ENCODE measurements around the gene KLF17. TPM values are rescaled to one million over a fixed set of nuclear protein-coding genes. Genes with fewer than 3 reads are reported as not detected.
"Not testable (repeated sequence)": the region's sequence is repeated elsewhere in the genome, so short reads cannot be mapped to it uniquely, and the experiment has no call there.

The KLF17 gene
- total and polyA plus RNA-seq, 5 donors from 2014 or later, result not detected

DNA sequence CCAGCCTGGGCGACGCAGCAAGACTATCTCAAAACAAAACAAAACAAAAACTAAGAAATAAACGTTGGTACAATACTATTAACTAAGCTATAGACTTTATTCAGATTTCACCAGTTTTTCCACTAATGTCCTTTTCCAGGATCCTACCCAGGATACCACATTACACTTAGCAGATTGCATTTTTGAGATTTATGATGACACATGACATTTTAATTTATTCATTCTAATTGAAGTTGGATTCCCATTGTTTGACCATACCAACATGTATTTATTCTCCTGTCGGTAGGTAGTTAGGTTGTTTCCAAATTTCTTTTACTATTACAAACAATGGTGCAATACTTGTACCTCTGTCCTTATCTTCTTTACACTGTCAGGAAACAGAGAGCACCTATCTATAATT, 6.8 kb upstream of the KLF17 start:
- DNase-seq (no peak), ATAC-seq (ENCODE audit: low read depth in 2 of 2) (no peak)
- no peak overlapping the region for H3K27ac Mint-ChIP-seq
- Histone ChIP-seq H3K27me3 (ENCODE audit: control insufficient read depth, insufficient read depth, low read length) (no peaks in the 10 kb centered on the region), H3K4me3 (ENCODE audit: low read depth, low read length) (no peak overlapping the region), H3K4me1 (ENCODE audit: control insufficient read depth, insufficient read depth, low read length, poor library complexity, severe bottlenecking) (no peaks in the 10 kb centered on the region), H3K9me3 (ENCODE audit: control insufficient read depth in 2 of 2, low read length in 2 of 2) (no peaks in the 10 kb centered on the region), H3K36me3 (ENCODE audit: control insufficient read depth, insufficient read depth, low read length) (no peaks in the 10 kb centered on the region), H3K27ac (ENCODE audit: insufficient read depth, low read length, poor library complexity, severe bottlenecking) (no peak overlapping the region)
- H3K4me1 Mint-ChIP-seq, result no peaks in the 10 kb centered on the region
- no peaks in the 10 kb centered on the region for H3K36me3 Mint-ChIP-seq
- no peak overlapping the region for H3K4me3 Mint-ChIP-seq
- peaks cover 38% of the 10 kb centered on the region for H3K27me3 Mint-ChIP-seq
- H3K9me3 Mint-ChIP-seq, result no peaks in the 10 kb centered on the region

DNA sequence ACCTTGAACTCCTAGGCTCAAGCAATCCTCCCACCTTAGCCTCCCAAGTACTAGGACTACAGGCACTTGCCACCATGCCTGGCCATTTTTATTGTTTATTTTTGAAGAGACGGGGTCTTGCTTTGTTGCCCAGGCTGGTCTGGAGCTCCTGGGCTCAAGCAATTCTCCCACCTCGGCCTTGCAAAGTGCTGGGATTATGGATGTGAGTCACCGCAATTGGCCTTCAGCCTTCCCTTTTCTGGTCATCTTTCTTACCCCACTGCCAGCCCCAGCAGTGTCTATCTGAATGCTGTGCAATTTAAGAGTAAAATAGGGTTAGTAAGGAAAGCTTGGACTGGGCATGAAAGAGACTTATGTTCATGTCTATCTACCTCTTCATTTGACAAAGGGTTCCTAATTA, 6.1 kb upstream of the KLF17 start:
- H3K4me1 ChIP-seq (ENCODE audit: control insufficient read depth, insufficient read depth, low read length, poor library complexity, severe bottlenecking), result no peaks in the 10 kb centered on the region
- no peaks in the 10 kb centered on the region for H3K9me3 Mint-ChIP-seq

GRCh38 chr1:44113095-44113609, 5.5 kb upstream of the KLF17 start:
- Mint-ChIP-seq H3K4me3 (no peak overlapping the region), H3K27me3 (peaks cover 36% of the 10 kb centered on the region), H3K9me3 (no peaks in the 10 kb centered on the region), H3K27ac (no peak overlapping the region), H3K36me3 (no peaks in the 10 kb centered on the region), H3K4me1 (no peaks in the 10 kb centered on the region)
- Histone ChIP-seq H3K27ac (ENCODE audit: insufficient read depth, low read length, poor library complexity, severe bottlenecking) (no peak overlapping the region), H3K4me1 (ENCODE audit: control insufficient read depth, insufficient read depth, low read length, poor library complexity, severe bottlenecking) (no peaks in the 10 kb centered on the region), H3K27me3 (ENCODE audit: control insufficient read depth, insufficient read depth, low read length) (no peaks in the 10 kb centered on the region), H3K9me3 (ENCODE audit: control insufficient read depth in 2 of 2, low read length in 2 of 2) (no peaks in the 10 kb centered on the region), H3K4me3 (ENCODE audit: low read depth, low read length) (no peak overlapping the region), H3K36me3 (ENCODE audit: control insufficient read depth, insufficient read depth, low read length) (no peaks in the 10 kb centered on the region)
- ATAC-seq (ENCODE audit: low read depth in 2 of 2), result no peak
- no peak for DNase-seq

More for the DNA sequence above, 6.1 kb upstream of the KLF17 start:
- Mint-ChIP-seq H3K4me3 (no peak overlapping the region), H3K27me3 (peaks cover 38% of the 10 kb centered on the region), H3K4me1 (no peaks in the 10 kb centered on the region), H3K27ac (no peak overlapping the region), H3K36me3 (no peaks in the 10 kb centered on the region)
- H3K4me3 ChIP-seq (ENCODE audit: low read depth, low read length), result no peak overlapping the region
- H3K27ac ChIP-seq (ENCODE audit: insufficient read depth, low read length, poor library complexity, severe bottlenecking), result no peak overlapping the region
- DNase-seq (no peak), ATAC-seq (ENCODE audit: low read depth in 2 of 2) (no peak)
- H3K27me3 ChIP-seq (ENCODE audit: control insufficient read depth, insufficient read depth, low read length), result no peaks in the 10 kb centered on the region
- H3K9me3 ChIP-seq (ENCODE audit: control insufficient read depth in 2 of 2, low read length in 2 of 2), result no peaks in the 10 kb centered on the region
- no peaks in the 10 kb centered on the region for H3K36me3 ChIP-seq (ENCODE audit: control insufficient read depth, insufficient read depth, low read length)

DNA sequence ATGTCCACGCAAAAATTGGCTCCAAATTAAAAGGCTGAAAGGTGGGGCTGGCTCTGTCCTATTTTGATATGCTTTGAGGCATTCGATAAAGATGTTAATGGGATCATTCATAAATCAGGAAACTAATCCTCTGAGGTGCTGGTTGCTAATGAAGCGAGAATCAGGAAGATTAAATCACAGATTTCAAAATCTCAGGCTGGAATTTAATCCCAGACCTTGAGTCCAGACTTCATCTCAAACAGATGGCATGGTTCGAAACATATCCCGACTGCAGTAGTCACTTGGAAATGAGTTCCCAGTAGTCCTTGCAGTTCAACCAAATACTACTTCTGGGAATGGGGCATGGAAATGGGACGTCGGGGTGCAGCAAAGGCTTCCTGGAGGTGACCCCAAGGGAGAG, 4.5 kb upstream of the KLF17 start:
- Histone ChIP-seq H3K36me3 (ENCODE audit: control insufficient read depth, insufficient read depth, low read length) (no peaks in the 10 kb centered on the region), H3K27ac (ENCODE audit: insufficient read depth, low read length, poor library complexity, severe bottlenecking) (no peak overlapping the region), H3K4me1 (ENCODE audit: control insufficient read depth, insufficient read depth, low read length, poor library complexity, severe bottlenecking) (no peaks in the 10 kb centered on the region), H3K27me3 (ENCODE audit: control insufficient read depth, insufficient read depth, low read length) (no peaks in the 10 kb centered on the region), H3K4me3 (ENCODE audit: low read depth, low read length) (no peak overlapping the region), H3K9me3 (ENCODE audit: control insufficient read depth in 2 of 2, low read length in 2 of 2) (no peaks in the 10 kb centered on the region)
- Mint-ChIP-seq H3K36me3 (no peaks in the 10 kb centered on the region), H3K27ac (no peak overlapping the region), H3K4me1 (no peaks in the 10 kb centered on the region), H3K4me3 (no peak overlapping the region), H3K9me3 (no peaks in the 10 kb centered on the region), H3K27me3 (peaks cover 26% of the 10 kb centered on the region)
- ATAC-seq (ENCODE audit: low read depth in 2 of 2), result no peak
- DNase-seq, result no peak

- H3K9me3 ChIP-seq (ENCODE audit: control insufficient read depth in 2 of 2, low read length in 2 of 2); H3K36me3 Mint-ChIP-seq; H3K4me3 ChIP-seq (ENCODE audit: low read depth, low read length); H3K27ac ChIP-seq (ENCODE audit: insufficient read depth, low read length, poor library complexity, severe bottlenecking); H3K27me3 ChIP-seq (ENCODE audit: control insufficient read depth, insufficient read depth, low read length); H3K4me3 Mint-ChIP-seq; H3K36me3 ChIP-seq (ENCODE audit: control insufficient read depth, insufficient read depth, low read length); H3K27ac Mint-ChIP-seq; H3K9me3 Mint-ChIP-seq; DNase-seq; H3K4me1 Mint-ChIP-seq; H3K4me1 ChIP-seq (ENCODE audit: control insufficient read depth, insufficient read depth, low read length, poor library complexity, severe bottlenecking); ATAC-seq (ENCODE audit: low read depth in 2 of 2): not testable (repeated sequence)
- peaks cover 28% of the 10 kb centered on the region for H3K27me3 Mint-ChIP-seq
Measured at GRCh38 chr1:44117272-44117671, 1.3 kb upstream of the KLF17 start.

GRCh38 chr1:44119525-44119924, 904 bp downstream of the KLF17 start:
- no peaks in the 10 kb centered on the region for H3K4me1 Mint-ChIP-seq
- Histone ChIP-seq H3K4me3 (ENCODE audit: low read depth, low read length) (no peak overlapping the region), H3K4me1 (ENCODE audit: control insufficient read depth, insufficient read depth, low read length, poor library complexity, severe bottlenecking) (no peaks in the 10 kb centered on the region), H3K9me3 (ENCODE audit: control insufficient read depth in 2 of 2, low read length in 2 of 2) (no peaks in the 10 kb centered on the region), H3K27ac (ENCODE audit: insufficient read depth, low read length, poor library complexity, severe bottlenecking) (no peak overlapping the region), H3K36me3 (ENCODE audit: control insufficient read depth, insufficient read depth, low read length) (no peaks in the 10 kb centered on the region), H3K27me3 (ENCODE audit: control insufficient read depth, insufficient read depth, low read length) (peaks cover 1% of the 10 kb centered on the region)
- peaks cover 24% of the 10 kb centered on the region for H3K27me3 Mint-ChIP-seq
- DNase-seq (no peak), ATAC-seq (ENCODE audit: low read depth in 2 of 2) (no peak)
- no peaks in the 10 kb centered on the region for H3K9me3 Mint-ChIP-seq
- H3K4me3 Mint-ChIP-seq, result no peak overlapping the region
- no peak overlapping the region for H3K27ac Mint-ChIP-seq
- no peaks in the 10 kb centered on the region for H3K36me3 Mint-ChIP-seq

DNA sequence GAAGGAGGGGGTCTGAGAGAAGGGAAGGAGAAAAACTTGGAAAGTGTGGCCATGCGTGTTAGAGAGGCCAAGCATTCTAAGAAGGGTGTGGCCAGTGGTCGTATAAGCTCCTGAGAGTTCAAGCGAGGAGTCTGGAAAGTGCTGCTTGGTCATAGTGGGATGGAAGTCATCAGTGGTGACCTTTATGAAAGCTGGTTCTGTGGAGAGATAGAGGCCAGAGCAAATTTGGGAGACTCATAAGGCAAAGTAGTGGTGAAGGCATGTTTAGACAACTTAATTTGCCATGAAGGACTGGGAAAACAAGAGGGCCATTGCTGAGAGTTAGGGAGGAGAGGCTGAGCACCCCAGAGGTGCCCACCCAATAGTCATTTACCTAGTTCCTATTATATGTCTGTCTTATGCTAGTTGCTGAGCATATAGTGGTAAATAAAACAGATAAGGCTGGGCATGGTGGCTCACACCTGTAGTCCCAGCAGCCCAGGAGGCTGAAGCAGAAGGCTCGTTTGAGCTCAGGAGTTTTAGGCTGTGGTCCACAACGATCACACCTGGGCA, 1.9 kb downstream of the KLF17 start:
- Mint-ChIP-seq H3K4me1 (no peaks in the 10 kb centered on the region), H3K9me3 (no peaks in the 10 kb centered on the region)
- no peaks in the 10 kb centered on the region for H3K4me1 ChIP-seq (ENCODE audit: control insufficient read depth, insufficient read depth, low read length, poor library complexity, severe bottlenecking)

More for the DNA sequence above, 1.9 kb downstream of the KLF17 start:
- peaks cover 1% of the 10 kb centered on the region for H3K27me3 ChIP-seq (ENCODE audit: control insufficient read depth, insufficient read depth, low read length)
- no peak overlapping the region for H3K4me3 Mint-ChIP-seq
- H3K36me3 ChIP-seq (ENCODE audit: control insufficient read depth, insufficient read depth, low read length), result no peaks in the 10 kb centered on the region
- H3K4me3 ChIP-seq (ENCODE audit: low read depth, low read length), result no peak overlapping the region
- no peaks in the 10 kb centered on the region for H3K36me3 Mint-ChIP-seq
- H3K27ac Mint-ChIP-seq, result no peak overlapping the region
- no peak overlapping the region for H3K27ac ChIP-seq (ENCODE audit: insufficient read depth, low read length, poor library complexity, severe bottlenecking)
- no peaks in the 10 kb centered on the region for H3K9me3 ChIP-seq (ENCODE audit: control insufficient read depth in 2 of 2, low read length in 2 of 2)
- DNase-seq, result no peak
- H3K27me3 Mint-ChIP-seq, result peaks cover 24% of the 10 kb centered on the region
- ATAC-seq (ENCODE audit: low read depth in 2 of 2), result no peak

Measured in CD4-positive, CD25-positive, alpha-beta regulatory T cell (primary cell).